DOHH2 (cell line): ENCODE measurements around the gene OCA2.

ENCODE experiments used
- EZH2phosphoT487 ChIP-seq: fragments of 200-600 bp; sonication (generic); IDR thresholded peaks from 2 replicates; pipeline ENCODE4 v1.6.1; 2017; ENCODE audit warnings: borderline replicate concordance, mild to moderate bottlenecking, antibody characterized with exemption, low read length, moderate library complexity, mixed read lengths
- TF ChIP-seq, protein P1 (sequence below): fragments of 200-600 bp; sonication (generic); IDR thresholded peaks from one replicate; pipeline ENCODE4 v1.5.1; 2014; ENCODE audit warnings: antibody characterized with exemption, mild to moderate bottlenecking, low read depth, low read length; ENCODE audit not compliant: poor library complexity, severe bottlenecking

DNA sequence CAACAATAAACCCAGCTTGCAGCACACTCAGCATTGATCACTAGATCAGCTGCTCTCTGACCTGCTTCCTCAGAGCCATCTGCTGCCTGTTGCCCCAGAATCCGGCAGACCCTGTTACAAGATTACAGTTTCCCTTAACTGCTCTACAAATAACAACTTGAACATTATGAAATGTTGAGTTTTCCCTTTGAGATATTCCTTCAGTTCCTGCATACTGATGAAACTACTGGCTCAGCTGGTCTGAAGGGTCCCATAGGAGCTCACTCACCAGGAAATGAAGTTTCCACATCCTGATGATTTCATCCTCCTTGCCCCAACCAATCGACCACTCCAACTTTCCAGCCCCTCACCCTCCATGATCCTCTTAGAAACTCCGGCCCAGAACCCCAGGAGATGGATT lies 281.9 kb downstream of the OCA2 start:
- TF ChIP-seq, protein P1, sequence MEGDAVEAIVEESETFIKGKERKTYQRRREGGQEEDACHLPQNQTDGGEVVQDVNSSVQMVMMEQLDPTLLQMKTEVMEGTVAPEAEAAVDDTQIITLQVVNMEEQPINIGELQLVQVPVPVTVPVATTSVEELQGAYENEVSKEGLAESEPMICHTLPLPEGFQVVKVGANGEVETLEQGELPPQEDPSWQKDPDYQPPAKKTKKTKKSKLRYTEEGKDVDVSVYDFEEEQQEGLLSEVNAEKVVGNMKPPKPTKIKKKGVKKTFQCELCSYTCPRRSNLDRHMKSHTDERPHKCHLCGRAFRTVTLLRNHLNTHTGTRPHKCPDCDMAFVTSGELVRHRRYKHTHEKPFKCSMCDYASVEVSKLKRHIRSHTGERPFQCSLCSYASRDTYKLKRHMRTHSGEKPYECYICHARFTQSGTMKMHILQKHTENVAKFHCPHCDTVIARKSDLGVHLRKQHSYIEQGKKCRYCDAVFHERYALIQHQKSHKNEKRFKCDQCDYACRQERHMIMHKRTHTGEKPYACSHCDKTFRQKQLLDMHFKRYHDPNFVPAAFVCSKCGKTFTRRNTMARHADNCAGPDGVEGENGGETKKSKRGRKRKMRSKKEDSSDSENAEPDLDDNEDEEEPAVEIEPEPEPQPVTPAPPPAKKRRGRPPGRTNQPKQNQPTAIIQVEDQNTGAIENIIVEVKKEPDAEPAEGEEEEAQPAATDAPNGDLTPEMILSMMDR: no peak
- TF ChIP-seq EZH2phosphoT487: no peak
